Activated naive CD4-positive, alpha-beta T cell treated with anti-CD3 and anti-CD28 coated beads for 36 hours (primary cell): ENCODE measurements around the gene KLK5. TPM values are rescaled to one million over a fixed set of nuclear protein-coding genes. Genes with fewer than 3 reads are reported as not detected.

Experiments
- CTCF ChIA-PET: fragments of 350-600 bp; sonication (Branson Sonifier 250); formaldehyde crosslinking; loops from one replicate; lab custom pipeline; 2021; ENCODE audit warnings: antibody characterized with exemption; lab: Charles Lee
- DNase-seq: peaks from one replicate; pipeline ENCODE4 v3.0.0-alpha.2; 2020
- H3K27ac Mint-ChIP-seq: one replicate; pipeline ENCODE4 v1.8.0; 2021; ENCODE audit warnings: mild to moderate bottlenecking, mixed read lengths
- H3K27me3 Mint-ChIP-seq: one replicate; pipeline ENCODE4 v1.8.0; 2021; ENCODE audit warnings: low read depth, mixed read lengths
- H3K36me3 Mint-ChIP-seq: one replicate; pipeline ENCODE4 v1.8.0; 2021; ENCODE audit warnings: low read depth, mixed read lengths
- H3K4me1 Mint-ChIP-seq: one replicate; pipeline ENCODE4 v1.8.0; 2021; ENCODE audit warnings: low read depth, mixed read lengths
- H3K4me3 Mint-ChIP-seq: one replicate; pipeline ENCODE4 v1.8.0; 2021; ENCODE audit warnings: mild to moderate bottlenecking, moderate library complexity, mixed read lengths
- H3K9me3 Mint-ChIP-seq: one replicate; pipeline ENCODE4 v1.8.0; 2021; ENCODE audit warnings: mixed read lengths
- intact Hi-C: fragments of 100-400 bp; cut with micrococcal nuclease; formaldehyde crosslinking; loops from one replicate; pipeline ENCODE4 v1.15.1; 2023
- total RNA-seq, 2 experiments: library from RNA; stranded (reverse); gene quantifications; one replicate each; pipeline ENCODE4 v1.2.3, GENCODE V29; 2021

The KLK5 gene
- total RNA-seq, 2 experiments from 2014 or later: not detected

GRCh38 chr19:50963381-50963780, 10.5 kb upstream of the KLK5 start:
- Mint-ChIP-seq H3K4me3 (no peak overlapping the region), H3K9me3 (peaks cover 6% of the 10 kb centered on the region), H3K36me3 (no peaks in the 10 kb centered on the region), H3K27me3 (peaks cover 36% of the 10 kb centered on the region), H3K4me1 (no peaks in the 10 kb centered on the region), H3K27ac (no peak overlapping the region)
- CTCF ChIA-PET: no interaction called here
- no peak for DNase-seq
- intact Hi-C loops: no loop called here

- H3K27ac Mint-ChIP-seq: no peak overlapping the region
- CTCF ChIA-PET: no interaction called here
- H3K4me3 Mint-ChIP-seq: no peak overlapping the region
- no peaks in the 10 kb centered on the region for H3K4me1 Mint-ChIP-seq
- intact Hi-C loops: no loop called here
- no peak for DNase-seq
- H3K36me3 Mint-ChIP-seq: no peaks in the 10 kb centered on the region
- peaks cover 38% of the 10 kb centered on the region for H3K27me3 Mint-ChIP-seq
- peaks cover 6% of the 10 kb centered on the region for H3K9me3 Mint-ChIP-seq
These were observed 9.4 kb upstream of the KLK5 start for GRCh38 chr19:50962245-50962644.

GRCh38 chr19:50959731-50960500, 7.1 kb upstream of the KLK5 start:
- intact Hi-C loops: no loop called here
- Mint-ChIP-seq H3K27ac (no peak overlapping the region), H3K27me3 (peaks cover 31% of the 10 kb centered on the region), H3K9me3 (peaks cover 6% of the 10 kb centered on the region), H3K36me3 (no peaks in the 10 kb centered on the region), H3K4me3 (no peak overlapping the region), H3K4me1 (no peaks in the 10 kb centered on the region)
- CTCF ChIA-PET: no interaction called here
- no peak for DNase-seq

GRCh38 chr19:50957587-50957986, 4.7 kb upstream of the KLK5 start:
- no peak overlapping the region for H3K4me3 Mint-ChIP-seq
- peaks cover 21% of the 10 kb centered on the region for H3K27me3 Mint-ChIP-seq
- H3K36me3 Mint-ChIP-seq: no peaks in the 10 kb centered on the region
- peaks cover 2% of the 10 kb centered on the region for H3K9me3 Mint-ChIP-seq
- intact Hi-C loops: no loop called here
- H3K4me1 Mint-ChIP-seq: no peaks in the 10 kb centered on the region
- CTCF ChIA-PET: no interaction called here
- no peak for DNase-seq
- no peak overlapping the region for H3K27ac Mint-ChIP-seq

- Mint-ChIP-seq H3K9me3 (no peaks in the 10 kb centered on the region), H3K27ac (no peak overlapping the region), H3K36me3 (no peaks in the 10 kb centered on the region), H3K27me3 (peaks cover 26% of the 10 kb centered on the region), H3K4me1 (no peaks in the 10 kb centered on the region), H3K4me3 (no peak overlapping the region)
- CTCF ChIA-PET: no interaction called here
- intact Hi-C loops: no loop called here
- no peak for DNase-seq
These were observed 3.0 kb downstream of the KLK5 start for GRCh38 chr19:50949861-50950260.

GRCh38 chr19:50947123-50947522, 5.7 kb downstream of the KLK5 start:
- H3K4me3 Mint-ChIP-seq: no peak overlapping the region
- CTCF ChIA-PET: interaction anchor here (2.0 kb wide), 1 partner anchor 25 kb away, joined by 6 read pairs; no protein-coding TSS in a partner anchor
- DNase-seq: no peak
- no peaks in the 10 kb centered on the region for H3K36me3 Mint-ChIP-seq
- no peaks in the 10 kb centered on the region for H3K4me1 Mint-ChIP-seq
- intact Hi-C loops: no loop called here
- H3K27me3 Mint-ChIP-seq: peaks cover 30% of the 10 kb centered on the region
- H3K27ac Mint-ChIP-seq: no peak overlapping the region
- H3K9me3 Mint-ChIP-seq: no peaks in the 10 kb centered on the region

- Mint-ChIP-seq H3K27ac (no peak overlapping the region), H3K4me3 (no peak overlapping the region), H3K27me3 (peaks cover 24% of the 10 kb centered on the region), H3K4me1 (no peaks in the 10 kb centered on the region), H3K36me3 (no peaks in the 10 kb centered on the region), H3K9me3 (no peaks in the 10 kb centered on the region)
- intact Hi-C loops: no loop called here
- CTCF ChIA-PET: no interaction called here
- DNase-seq: no peak
These were observed 8.0 kb downstream of the KLK5 start for GRCh38 chr19:50944795-50945194.

- Mint-ChIP-seq H3K9me3 (no peaks in the 10 kb centered on the region), H3K27ac (no peak overlapping the region), H3K27me3 (peaks cover 23% of the 10 kb centered on the region), H3K4me3 (no peak overlapping the region), H3K4me1 (no peaks in the 10 kb centered on the region), H3K36me3 (no peaks in the 10 kb centered on the region)
- CTCF ChIA-PET: no interaction called here
- intact Hi-C loops: no loop called here
- no peak for DNase-seq
These were observed 9.6 kb downstream of the KLK5 start for GRCh38 chr19:50943074-50943828.

- H3K27me3 Mint-ChIP-seq: peaks cover 29% of the 10 kb centered on the region
- no peak for DNase-seq
- H3K9me3 Mint-ChIP-seq: no peaks in the 10 kb centered on the region
- no peaks in the 10 kb centered on the region for H3K4me1 Mint-ChIP-seq
- no peak overlapping the region for H3K27ac Mint-ChIP-seq
- no peaks in the 10 kb centered on the region for H3K36me3 Mint-ChIP-seq
- CTCF ChIA-PET: no interaction called here
- intact Hi-C loops: no loop called here
- no peak overlapping the region for H3K4me3 Mint-ChIP-seq
These were observed 13.2 kb downstream of the KLK5 start for GRCh38 chr19:50939596-50939995.

- intact Hi-C loops: no loop called here
- DNase-seq: no peak
- H3K27ac Mint-ChIP-seq: no peak overlapping the region
- H3K4me3 Mint-ChIP-seq: no peak overlapping the region
- H3K27me3 Mint-ChIP-seq: peaks cover 39% of the 10 kb centered on the region
- no peaks in the 10 kb centered on the region for H3K9me3 Mint-ChIP-seq
- CTCF ChIA-PET: interaction anchor here (0.7 to 1.6 kb wide), 2 partner anchors 11 to 299 kb away, joined by 3 read pairs; no protein-coding TSS in a partner anchor
- H3K36me3 Mint-ChIP-seq: no peaks in the 10 kb centered on the region
- no peaks in the 10 kb centered on the region for H3K4me1 Mint-ChIP-seq
These were observed 19.2 kb downstream of the KLK5 start for GRCh38 chr19:50933640-50934039.

- no peaks in the 10 kb centered on the region for H3K4me1 Mint-ChIP-seq
- no peaks in the 10 kb centered on the region for H3K9me3 Mint-ChIP-seq
- CTCF ChIA-PET: interaction anchor here (0.5 to 1.1 kb wide), 2 partner anchors 11 to 13 kb away, joined by 3 to 4 read pairs; no protein-coding TSS in a partner anchor
- no peaks in the 10 kb centered on the region for H3K36me3 Mint-ChIP-seq
- intact Hi-C loops: no loop called here
- H3K27me3 Mint-ChIP-seq: peaks cover 39% of the 10 kb centered on the region
- no peak for DNase-seq
- no peak overlapping the region for H3K4me3 Mint-ChIP-seq
- no peak overlapping the region for H3K27ac Mint-ChIP-seq
These were observed 20.2 kb downstream of the KLK5 start for GRCh38 chr19:50932690-50933083.

GRCh38 chr19:50932018-50932689, 20.7 kb downstream of the KLK5 start:
- Mint-ChIP-seq H3K4me3 (no peak overlapping the region), H3K27me3 (peaks cover 35% of the 10 kb centered on the region), H3K36me3 (no peaks in the 10 kb centered on the region), H3K9me3 (no peaks in the 10 kb centered on the region), H3K4me1 (no peaks in the 10 kb centered on the region), H3K27ac (no peak overlapping the region)
- intact Hi-C loops: no loop called here
- no peak for DNase-seq
- CTCF ChIA-PET: interaction anchor here (0.6 to 1.1 kb wide), 2 partner anchors 10 to 85 kb away, joined by 3 to 4 read pairs; no protein-coding TSS in a partner anchor
